ENCODE data around the gene FCHSD2. TPM values are rescaled to one million over a fixed set of nuclear protein-coding genes. Genes with fewer than 3 reads are reported as not detected.
"Not testable (repeated sequence)": the region's sequence is repeated elsewhere in the genome, so short reads cannot be mapped to it uniquely, and the experiment has no call there.

FCHSD2 gene
- total RNA-seq, 1 donor from 2014 or later = 18.9 TPM

- H3K79me2 ChIP-seq (ENCODE audit: insufficient read depth, low read length) = no peaks in the 10 kb centered on the region
- peaks cover 10% of the 10 kb centered on the region for H3K4me1 ChIP-seq (ENCODE audit: insufficient read depth, low read length)
- H3K4me1 Mint-ChIP-seq (ENCODE audit: low read depth, unreplicated experiment) = no peaks in the 10 kb centered on the region
- H3K9me3 Mint-ChIP-seq (ENCODE audit: unreplicated experiment) = no peaks in the 10 kb centered on the region
- DNase-seq (ENCODE audit: low read depth) (no peak), FAIRE-seq (no peak)
- no peaks in the 10 kb centered on the region for H4K20me1 ChIP-seq (ENCODE audit: insufficient read depth, low read length)
- no peak overlapping the region for H3K27ac ChIP-seq (ENCODE audit: low read depth, low read length)
- no peak overlapping the region for H3K4me2 ChIP-seq (ENCODE audit: low read length)
- no peak overlapping the region for H3K27ac Mint-ChIP-seq (ENCODE audit: unreplicated experiment)
- no peak overlapping the region for H2AFZ ChIP-seq (ENCODE audit: low read depth, low read length)
- no peak overlapping the region for H3K4me3 ChIP-seq (ENCODE audit: insufficient read depth, low read depth, low read length)
- TF ChIP-seq CTCF (IDR thresholded peaks at IDR 0.05; ENCODE audit: insufficient read depth, low read depth, low read length) = no peak
- TF ChIP-seq EZH2 (IDR thresholded peaks at IDR 0.05; ENCODE audit: insufficient read depth, low read length) = no peak
- no peaks in the 10 kb centered on the region for H3K27me3 ChIP-seq (ENCODE audit: insufficient read depth, low read length)
- H3K36me3 ChIP-seq (ENCODE audit: insufficient read depth, low read length) = no peaks in the 10 kb centered on the region
- no peaks in the 10 kb centered on the region for H3K27me3 Mint-ChIP-seq (ENCODE audit: low read depth, unreplicated experiment)
- H3K4me3 Mint-ChIP-seq (ENCODE audit: unreplicated experiment) = no peak overlapping the region
- H3K9ac ChIP-seq (ENCODE audit: low read length) = no peak overlapping the region
- H3K9me3 ChIP-seq (ENCODE audit: insufficient read depth, low read depth, low read length) = no peaks in the 10 kb centered on the region
- peaks cover 1% of the 10 kb centered on the region for H3K36me3 Mint-ChIP-seq (ENCODE audit: low read depth, unreplicated experiment)
Measured at GRCh38 chr11:72859126-72859525, 283.0 kb downstream of the FCHSD2 start.

GRCh38 chr11:72858267-72858666 is 283.9 kb downstream of the FCHSD2 start:
- H3K9me3 Mint-ChIP-seq (ENCODE audit: unreplicated experiment); H3K9ac ChIP-seq (ENCODE audit: low read length); DNase-seq (ENCODE audit: low read depth); H3K4me1 ChIP-seq (ENCODE audit: insufficient read depth, low read length); H3K79me2 ChIP-seq (ENCODE audit: insufficient read depth, low read length); H3K36me3 ChIP-seq (ENCODE audit: insufficient read depth, low read length); H2AFZ ChIP-seq (ENCODE audit: low read depth, low read length); H3K27ac ChIP-seq (ENCODE audit: low read depth, low read length); H3K27me3 Mint-ChIP-seq (ENCODE audit: low read depth, unreplicated experiment); H3K9me3 ChIP-seq (ENCODE audit: insufficient read depth, low read depth, low read length); H3K36me3 Mint-ChIP-seq (ENCODE audit: low read depth, unreplicated experiment); FAIRE-seq; H3K4me3 Mint-ChIP-seq (ENCODE audit: unreplicated experiment); H4K20me1 ChIP-seq (ENCODE audit: insufficient read depth, low read length); H3K4me2 ChIP-seq (ENCODE audit: low read length); H3K4me3 ChIP-seq (ENCODE audit: insufficient read depth, low read depth, low read length); H3K4me1 Mint-ChIP-seq (ENCODE audit: low read depth, unreplicated experiment); H3K27ac Mint-ChIP-seq (ENCODE audit: unreplicated experiment); H3K27me3 ChIP-seq (ENCODE audit: insufficient read depth, low read length): not testable (repeated sequence)

GRCh38 chr11:72856551-72857345 is 285.4 kb downstream of the FCHSD2 start:
- H2AFZ ChIP-seq (ENCODE audit: low read depth, low read length) = no peak overlapping the region
- no peaks in the 10 kb centered on the region for H3K79me2 ChIP-seq (ENCODE audit: insufficient read depth, low read length)
- H3K27me3 ChIP-seq (ENCODE audit: insufficient read depth, low read length) = no peaks in the 10 kb centered on the region
- Mint-ChIP-seq H3K27ac (ENCODE audit: unreplicated experiment) (no peak overlapping the region), H3K27me3 (ENCODE audit: low read depth, unreplicated experiment) (no peaks in the 10 kb centered on the region), H3K4me1 (ENCODE audit: low read depth, unreplicated experiment) (no peaks in the 10 kb centered on the region), H3K4me3 (ENCODE audit: unreplicated experiment) (no peak overlapping the region), H3K9me3 (ENCODE audit: unreplicated experiment) (no peaks in the 10 kb centered on the region), H3K36me3 (ENCODE audit: low read depth, unreplicated experiment) (peaks cover 1% of the 10 kb centered on the region)
- H3K4me1 ChIP-seq (ENCODE audit: insufficient read depth, low read length) = peaks cover 7% of the 10 kb centered on the region
- FAIRE-seq (peak; percentile 50), DNase-seq (ENCODE audit: low read depth) (no peak)
- H3K36me3 ChIP-seq (ENCODE audit: insufficient read depth, low read length) = no peaks in the 10 kb centered on the region
- no peak overlapping the region for H3K4me3 ChIP-seq (ENCODE audit: insufficient read depth, low read depth, low read length)
- H4K20me1 ChIP-seq (ENCODE audit: insufficient read depth, low read length) = no peaks in the 10 kb centered on the region
- no peak overlapping the region for H3K9ac ChIP-seq (ENCODE audit: low read length)
- no peak overlapping the region for H3K27ac ChIP-seq (ENCODE audit: low read depth, low read length)
- TF ChIP-seq EZH2 (IDR thresholded peaks at IDR 0.05; ENCODE audit: insufficient read depth, low read length) = no peak
- TF ChIP-seq CTCF (IDR thresholded peaks at IDR 0.05; ENCODE audit: insufficient read depth, low read depth, low read length) = no peak
- no peaks in the 10 kb centered on the region for H3K9me3 ChIP-seq (ENCODE audit: insufficient read depth, low read depth, low read length)
- H3K4me2 ChIP-seq (ENCODE audit: low read length) = no peak overlapping the region

Data from astrocyte (in vitro differentiated cells and primary cell).